ENCODE measurements around the gene ETV2.
"Not testable (repeated sequence)": the region's sequence is repeated elsewhere in the genome, so short reads cannot be mapped to it uniquely, and the experiment has no call there.

ETV2 gene

GRCh38 chr19:35641515-35642151, at the start of gene ETV2:
TSS of gene ETV2 (plus strand) at chr19:35641745. CDS start at chr19:35642461, 716 bp downstream.
- Histone ChIP-seq H3K27ac (ENCODE audit: low read depth in 2 of 2, low read length in 2 of 2) (no peak within 1 kb of the TSS), H3K36me3 (ENCODE audit: control insufficient read depth in 2 of 2, insufficient read depth in 2 of 2, low read length in 2 of 2) (peaks cover 15 to 16% of the 10 kb centered on the region in 2 donors), H3K4me1 (ENCODE audit: control insufficient read depth in 2 of 2, insufficient read depth in 2 of 2, low read length in 2 of 2) (peaks cover 3 to 9% of the 10 kb centered on the region in 2 donors), H3K9ac (ENCODE audit: low read depth in 1 of 2, low read length in 2 of 2) (peak within 1 kb of the TSS in 1 of 2 donors; percentile 8), H3K9me3 (ENCODE audit: control insufficient read depth in 2 of 2, low read length in 2 of 2) (no peaks in the 10 kb centered on the region), H3K27me3 (ENCODE audit: control insufficient read depth in 2 of 2, insufficient read depth in 2 of 2, low read length in 2 of 2) (no peaks in the 10 kb centered on the region), H3K4me3 (ENCODE audit: low read length in 2 of 2) (no peak within 1 kb of the TSS)

DNA sequence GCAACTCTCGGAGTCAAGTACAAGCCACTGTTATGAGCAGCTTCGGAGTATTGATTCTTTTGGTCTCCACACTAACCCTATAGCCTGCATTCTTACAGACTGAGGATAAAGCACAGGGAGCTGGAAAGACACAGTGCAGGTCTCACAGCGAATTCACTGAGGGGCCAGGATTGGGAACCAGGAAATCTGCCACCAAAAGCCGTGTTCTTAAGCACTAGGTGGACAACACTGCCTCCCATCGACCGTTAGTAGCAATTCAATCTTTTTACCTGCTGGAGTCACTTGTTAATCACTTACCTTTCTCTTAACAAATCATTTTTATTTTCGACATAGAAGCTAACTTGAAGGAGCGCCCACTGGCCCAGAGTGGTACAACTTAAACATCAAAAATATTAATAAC, 49.3 kb upstream of the ETV2 start:
- Histone ChIP-seq H3K9me3 (ENCODE audit: control insufficient read depth in 2 of 2, low read length in 2 of 2) (no peaks in the 10 kb centered on the region), H3K9ac (ENCODE audit: low read depth in 1 of 2, low read length in 2 of 2) (no peak overlapping the region), H3K4me1 (ENCODE audit: control insufficient read depth in 2 of 2, insufficient read depth in 2 of 2, low read length in 2 of 2) (no peaks in the 10 kb centered on the region), H3K4me3 (ENCODE audit: low read length in 2 of 2) (no peak overlapping the region), H3K27me3 (ENCODE audit: control insufficient read depth in 2 of 2, insufficient read depth in 2 of 2, low read length in 2 of 2) (no peaks in the 10 kb centered on the region), H3K36me3 (ENCODE audit: control insufficient read depth in 2 of 2, insufficient read depth in 2 of 2, low read length in 2 of 2) (no peaks in the 10 kb centered on the region), H3K27ac (ENCODE audit: low read depth in 2 of 2, low read length in 2 of 2) (no peak overlapping the region)

DNA sequence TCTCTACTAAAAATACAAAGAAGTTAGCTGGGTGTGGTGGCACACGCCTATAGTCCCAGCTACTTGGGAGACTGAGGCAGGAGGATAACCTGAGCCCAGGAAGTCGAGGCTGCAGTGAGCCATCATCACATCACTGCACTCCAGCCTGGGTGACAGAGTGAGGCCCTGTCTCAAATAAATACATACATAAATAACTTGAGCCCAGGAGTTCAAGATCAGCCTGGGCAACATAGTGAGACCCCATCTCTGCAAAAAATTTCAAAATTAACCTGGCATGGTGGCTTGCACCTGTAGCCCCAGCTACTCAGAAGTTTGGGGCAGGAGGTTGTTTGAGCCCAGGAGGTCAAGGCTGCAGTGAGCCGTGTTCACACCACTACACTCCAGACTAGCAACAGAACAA, 46.5 kb upstream of the ETV2 start:
- H3K27me3 ChIP-seq (ENCODE audit: control insufficient read depth in 2 of 2, insufficient read depth in 2 of 2, low read length in 2 of 2); H3K36me3 ChIP-seq (ENCODE audit: control insufficient read depth in 2 of 2, insufficient read depth in 2 of 2, low read length in 2 of 2); H3K9me3 ChIP-seq (ENCODE audit: control insufficient read depth in 2 of 2, low read length in 2 of 2); H3K4me1 ChIP-seq (ENCODE audit: control insufficient read depth in 2 of 2, insufficient read depth in 2 of 2, low read length in 2 of 2); H3K9ac ChIP-seq (ENCODE audit: low read depth in 1 of 2, low read length in 2 of 2); H3K4me3 ChIP-seq (ENCODE audit: low read length in 2 of 2); H3K27ac ChIP-seq (ENCODE audit: low read depth in 2 of 2, low read length in 2 of 2): not testable (repeated sequence)

DNA sequence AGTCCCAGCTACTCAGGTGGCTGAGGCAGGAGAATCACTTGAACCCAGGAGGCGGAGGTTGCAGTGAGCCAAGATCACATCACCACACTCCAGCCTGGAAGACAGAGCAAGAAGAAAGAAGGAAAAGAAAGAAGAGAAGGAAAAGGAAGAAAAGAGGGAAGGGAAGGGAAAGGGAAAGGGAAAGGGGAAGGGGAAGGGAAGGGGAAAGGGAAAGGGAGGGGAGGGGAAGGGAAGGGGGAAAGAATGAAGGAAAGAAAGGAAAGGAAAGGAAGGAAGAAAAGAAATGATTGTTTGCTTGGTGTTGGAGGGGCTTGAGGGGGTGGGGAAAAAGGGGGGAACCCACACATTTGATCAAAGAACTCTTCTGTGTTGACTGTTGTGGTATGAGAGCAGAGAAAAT, 45.6 kb upstream of the ETV2 start:
- Histone ChIP-seq H3K27me3 (ENCODE audit: control insufficient read depth in 2 of 2, insufficient read depth in 2 of 2, low read length in 2 of 2) (no peaks in the 10 kb centered on the region), H3K9me3 (ENCODE audit: control insufficient read depth in 2 of 2, low read length in 2 of 2) (no peaks in the 10 kb centered on the region), H3K4me1 (ENCODE audit: control insufficient read depth in 2 of 2, insufficient read depth in 2 of 2, low read length in 2 of 2) (no peaks in the 10 kb centered on the region), H3K4me3 (ENCODE audit: low read length in 2 of 2) (no peak overlapping the region), H3K36me3 (ENCODE audit: control insufficient read depth in 2 of 2, insufficient read depth in 2 of 2, low read length in 2 of 2) (no peaks in the 10 kb centered on the region), H3K9ac (ENCODE audit: low read depth in 1 of 2, low read length in 2 of 2) (no peak overlapping the region), H3K27ac (ENCODE audit: low read depth in 2 of 2, low read length in 2 of 2) (no peak overlapping the region)

- no peaks in the 10 kb centered on the region for H3K27me3 ChIP-seq (ENCODE audit: control insufficient read depth in 2 of 2, insufficient read depth in 2 of 2, low read length in 2 of 2)
- H3K4me3 ChIP-seq (ENCODE audit: low read length in 2 of 2): no peak overlapping the region
- H3K4me1 ChIP-seq (ENCODE audit: control insufficient read depth in 2 of 2, insufficient read depth in 2 of 2, low read length in 2 of 2): no peaks in the 10 kb centered on the region
These were observed 45.1 kb upstream of the ETV2 start for GRCh38 chr19:35596366-35596999.

DNA sequence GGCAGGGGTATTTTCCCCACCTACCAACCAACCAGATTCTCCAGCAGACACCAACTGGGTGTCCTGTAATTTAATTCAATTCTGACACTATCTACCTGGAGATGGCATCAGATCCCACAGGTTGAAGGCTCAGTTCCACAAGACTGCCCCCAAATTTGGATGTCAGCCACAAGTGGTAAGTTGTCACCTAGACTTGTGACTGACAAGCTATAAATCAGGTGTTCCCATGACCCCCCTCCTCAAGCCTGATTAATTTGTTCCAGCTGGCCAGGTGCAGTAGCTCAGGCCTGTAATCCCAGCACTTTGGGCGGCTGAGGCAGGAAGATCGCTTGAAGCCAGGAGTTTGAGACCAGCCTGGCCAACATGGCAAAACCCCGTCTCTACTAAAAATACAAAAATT, 39.6 kb upstream of the ETV2 start:
- H3K27ac ChIP-seq (ENCODE audit: low read depth in 2 of 2, low read length in 2 of 2): no peak overlapping the region
- H3K9ac ChIP-seq (ENCODE audit: low read depth in 1 of 2, low read length in 2 of 2): no peak overlapping the region
- H3K4me1 ChIP-seq (ENCODE audit: control insufficient read depth in 2 of 2, insufficient read depth in 2 of 2, low read length in 2 of 2): no peaks in the 10 kb centered on the region
- H3K4me3 ChIP-seq (ENCODE audit: low read length in 2 of 2): no peak overlapping the region
- no peaks in the 10 kb centered on the region for H3K36me3 ChIP-seq (ENCODE audit: control insufficient read depth in 2 of 2, insufficient read depth in 2 of 2, low read length in 2 of 2)
- H3K9me3 ChIP-seq (ENCODE audit: control insufficient read depth in 2 of 2, low read length in 2 of 2): no peaks in the 10 kb centered on the region
- no peaks in the 10 kb centered on the region for H3K27me3 ChIP-seq (ENCODE audit: control insufficient read depth in 2 of 2, insufficient read depth in 2 of 2, low read length in 2 of 2)

More at GRCh38 chr19:35596366-35596999, 45.1 kb upstream of the ETV2 start:
- no peak overlapping the region for H3K27ac ChIP-seq (ENCODE audit: low read depth in 2 of 2, low read length in 2 of 2)
- no peak overlapping the region for H3K9ac ChIP-seq (ENCODE audit: low read depth in 1 of 2, low read length in 2 of 2)
- H3K36me3 ChIP-seq (ENCODE audit: control insufficient read depth in 2 of 2, insufficient read depth in 2 of 2, low read length in 2 of 2): no peaks in the 10 kb centered on the region
- no peaks in the 10 kb centered on the region for H3K9me3 ChIP-seq (ENCODE audit: control insufficient read depth in 2 of 2, low read length in 2 of 2)

- H3K9me3 ChIP-seq (ENCODE audit: control insufficient read depth in 2 of 2, low read length in 2 of 2); H3K9ac ChIP-seq (ENCODE audit: low read depth in 1 of 2, low read length in 2 of 2); H3K4me1 ChIP-seq (ENCODE audit: control insufficient read depth in 2 of 2, insufficient read depth in 2 of 2, low read length in 2 of 2); H3K27me3 ChIP-seq (ENCODE audit: control insufficient read depth in 2 of 2, insufficient read depth in 2 of 2, low read length in 2 of 2); H3K27ac ChIP-seq (ENCODE audit: low read depth in 2 of 2, low read length in 2 of 2); H3K4me3 ChIP-seq (ENCODE audit: low read length in 2 of 2); H3K36me3 ChIP-seq (ENCODE audit: control insufficient read depth in 2 of 2, insufficient read depth in 2 of 2, low read length in 2 of 2): not testable (repeated sequence)
These were observed 37.1 kb upstream of the ETV2 start for GRCh38 chr19:35604436-35604835.

- not testable (repeated sequence) for H3K27me3 ChIP-seq (ENCODE audit: control insufficient read depth in 2 of 2, insufficient read depth in 2 of 2, low read length in 2 of 2); H3K27ac ChIP-seq (ENCODE audit: low read depth in 2 of 2, low read length in 2 of 2); H3K9me3 ChIP-seq (ENCODE audit: control insufficient read depth in 2 of 2, low read length in 2 of 2); H3K4me1 ChIP-seq (ENCODE audit: control insufficient read depth in 2 of 2, insufficient read depth in 2 of 2, low read length in 2 of 2); H3K4me3 ChIP-seq (ENCODE audit: low read length in 2 of 2); H3K9ac ChIP-seq (ENCODE audit: low read depth in 1 of 2, low read length in 2 of 2); H3K36me3 ChIP-seq (ENCODE audit: control insufficient read depth in 2 of 2, insufficient read depth in 2 of 2, low read length in 2 of 2)
These were observed 34.4 kb upstream of the ETV2 start for GRCh38 chr19:35607170-35607569.

GRCh38 chr19:35607661-35608060, 33.9 kb upstream of the ETV2 start:
- Histone ChIP-seq H3K9ac (ENCODE audit: low read depth in 1 of 2, low read length in 2 of 2) (no peak overlapping the region), H3K9me3 (ENCODE audit: control insufficient read depth in 2 of 2, low read length in 2 of 2) (peaks cover 0 to 3% of the 10 kb centered on the region in 2 donors), H3K4me3 (ENCODE audit: low read length in 2 of 2) (no peak overlapping the region), H3K27me3 (ENCODE audit: control insufficient read depth in 2 of 2, insufficient read depth in 2 of 2, low read length in 2 of 2) (no peaks in the 10 kb centered on the region), H3K4me1 (ENCODE audit: control insufficient read depth in 2 of 2, insufficient read depth in 2 of 2, low read length in 2 of 2) (peaks cover 0 to 7% of the 10 kb centered on the region in 2 donors), H3K36me3 (ENCODE audit: control insufficient read depth in 2 of 2, insufficient read depth in 2 of 2, low read length in 2 of 2) (no peaks in the 10 kb centered on the region), H3K27ac (ENCODE audit: low read depth in 2 of 2, low read length in 2 of 2) (no peak overlapping the region)

DNA sequence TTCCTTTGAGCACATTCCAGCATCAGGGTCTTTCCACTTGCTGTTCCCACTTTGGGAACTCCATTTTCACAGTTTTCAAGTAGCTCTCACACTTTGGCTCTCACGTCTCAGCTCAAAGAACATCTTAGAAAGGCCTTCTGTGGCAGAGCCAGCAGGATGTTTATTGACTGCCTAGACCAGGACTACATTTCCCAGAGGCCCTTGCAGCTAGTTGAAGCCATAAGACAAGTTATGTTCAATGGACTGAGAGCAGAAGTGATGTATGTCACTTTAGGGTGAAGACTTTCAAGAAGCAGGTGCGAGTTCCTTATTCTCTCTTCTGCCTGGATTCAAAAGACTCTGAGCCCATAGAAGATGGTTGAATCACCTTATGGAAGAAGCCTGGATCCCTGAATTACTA, 33.3 kb upstream of the ETV2 start:
- Histone ChIP-seq H3K9ac (ENCODE audit: low read depth in 1 of 2, low read length in 2 of 2) (no peak overlapping the region), H3K36me3 (ENCODE audit: control insufficient read depth in 2 of 2, insufficient read depth in 2 of 2, low read length in 2 of 2) (no peaks in the 10 kb centered on the region), H3K4me1 (ENCODE audit: control insufficient read depth in 2 of 2, insufficient read depth in 2 of 2, low read length in 2 of 2) (peaks cover 5 to 12% of the 10 kb centered on the region in 2 donors), H3K9me3 (ENCODE audit: control insufficient read depth in 2 of 2, low read length in 2 of 2) (peaks cover 0 to 3% of the 10 kb centered on the region in 2 donors), H3K27me3 (ENCODE audit: control insufficient read depth in 2 of 2, insufficient read depth in 2 of 2, low read length in 2 of 2) (no peaks in the 10 kb centered on the region), H3K4me3 (ENCODE audit: low read length in 2 of 2) (no peak overlapping the region), H3K27ac (ENCODE audit: low read depth in 2 of 2, low read length in 2 of 2) (no peak overlapping the region)

All from mucosa of rectum (tissue), 2 donors.